ENCODE measurements around the gene JAK2. TPM values are rescaled to one million over a fixed set of nuclear protein-coding genes. Genes with fewer than 3 reads are reported as not detected.

JAK2 gene
- total and polyA plus RNA-seq, 10 of the 15 experiments (the other 5 are each of a cell fraction or from before 2014, with no cell fraction given), result 4.1 to 22.9 (median 13.7) TPM

DNA sequence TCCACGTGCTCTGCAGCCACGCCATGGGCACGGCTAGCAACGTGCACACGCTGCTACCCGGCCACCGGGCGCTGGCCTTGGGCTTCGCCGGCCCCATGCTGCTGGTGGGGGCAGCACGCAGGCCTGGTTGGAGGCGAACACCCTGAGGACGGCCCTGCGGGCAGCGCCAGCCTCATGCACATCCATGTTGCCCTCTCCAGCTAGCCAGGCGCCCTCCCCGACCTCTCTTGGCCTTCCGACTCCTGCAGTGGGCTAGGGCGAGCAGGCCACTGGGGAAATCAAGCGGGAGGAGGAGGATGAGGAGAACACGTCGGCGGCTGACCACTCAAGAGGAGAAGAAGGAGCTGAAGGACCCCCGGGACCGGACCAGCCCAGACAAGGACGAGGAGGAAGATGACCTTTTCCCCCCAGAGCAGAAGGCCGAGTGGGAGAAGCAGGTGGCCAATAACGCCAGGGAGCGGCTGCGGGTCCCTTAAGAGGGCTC, 127.1 kb downstream of the JAK2 start:
- Histone ChIP-seq H3K27ac (ENCODE audit: control insufficient read depth, insufficient read depth) (no peak overlapping the region), H3K4me3 (no peak overlapping the region), H3K27me3 (replicated peaks in 1 of 2; ENCODE audit: control insufficient read depth in 2 of 2, insufficient read depth in 2 of 2, low read length in 1 of 2) (no peaks in the 10 kb centered on the region), H3K9ac (ENCODE audit: control insufficient read depth, insufficient read depth, low read length) (no peak overlapping the region), H3K36me3 (ENCODE audit: control insufficient read depth in 2 of 2, insufficient read depth in 2 of 2, low read length in 1 of 2) (peaks cover 10 to 21% of the 10 kb centered on the region in 2 experiments), H3K9me3 (replicated peaks; ENCODE audit: control insufficient read depth, insufficient read depth, low read length) (peaks cover 4% of the 10 kb centered on the region), H3K4me2 (ENCODE audit: control insufficient read depth, insufficient read depth) (no peak overlapping the region), H4K20me1 (ENCODE audit: control insufficient read depth, insufficient read depth) (no peaks in the 10 kb centered on the region), H3K4me1 (ENCODE audit: control insufficient read depth, insufficient read depth, low read length) (no peaks in the 10 kb centered on the region), H3K79me2 (ENCODE audit: control insufficient read depth, insufficient read depth, low read length) (no peaks in the 10 kb centered on the region), H2AFZ (ENCODE audit: control insufficient read depth, low read depth, low read length) (no peak overlapping the region)
- FAIRE-seq, result no peak
- intact Hi-C loops (cut with micrococcal nuclease; ENCODE audit: unreplicated experiment), result no loop called here
- no peak for TF ChIP-seq NR2C2 (IDR thresholded peaks at IDR 0.05; ENCODE audit: borderline replicate concordance, control insufficient read depth, insufficient read length, low read depth)
- no peak for TF ChIP-seq SMAD1 (IDR thresholded peaks at IDR 0.05; ENCODE audit: low read depth, partially characterized antibody)
- TF ChIP-seq SMC3 (IDR thresholded peaks at IDR 0.05; ENCODE audit: borderline replicate concordance, low read length), result no peak
- no peak for TF ChIP-seq EGR1 (IDR thresholded peaks at IDR 0.05; ENCODE audit: borderline replicate concordance in 1 of 2, low read depth in 2 of 2, low read length in 2 of 2)
- TF ChIP-seq KLF5 (IDR thresholded peaks at IDR 0.05; ENCODE audit: partially characterized antibody), result no peak
- no peak for TF ChIP-seq HSF1 (IDR thresholded peaks at IDR 0.05; ENCODE audit: low read depth, low read length)
- no peak for TF ChIP-seq EED (IDR thresholded peaks at IDR 0.05; ENCODE audit: low read depth)
- no peak for TF ChIP-seq RELB (IDR thresholded peaks at IDR 0.05; ENCODE audit: low read depth)
- no peak for TF ChIP-seq PAX5 (IDR thresholded peaks at IDR 0.05; ENCODE audit: borderline replicate concordance, low read depth, low read length)
- TF ChIP-seq MXI1 (IDR thresholded peaks at IDR 0.05; ENCODE audit: low read depth, low read length), result no peak
- TF ChIP-seq NFYB (IDR thresholded peaks at IDR 0.05; ENCODE audit: insufficient read depth, low read depth, low read length), result no peak
- no peak for TF ChIP-seq WRNIP1 (IDR thresholded peaks at IDR 0.05; ENCODE audit: borderline replicate concordance, low read depth, low read length)
- TF ChIP-seq, protein P1, sequence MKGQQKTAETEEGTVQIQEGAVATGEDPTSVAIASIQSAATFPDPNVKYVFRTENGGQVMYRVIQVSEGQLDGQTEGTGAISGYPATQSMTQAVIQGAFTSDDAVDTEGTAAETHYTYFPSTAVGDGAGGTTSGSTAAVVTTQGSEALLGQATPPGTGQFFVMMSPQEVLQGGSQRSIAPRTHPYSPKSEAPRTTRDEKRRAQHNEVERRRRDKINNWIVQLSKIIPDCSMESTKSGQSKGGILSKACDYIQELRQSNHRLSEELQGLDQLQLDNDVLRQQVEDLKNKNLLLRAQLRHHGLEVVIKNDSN (IDR thresholded peaks at IDR 0.05; ENCODE audit: borderline replicate concordance, extremely low read length, insufficient read depth, low read depth, low read length), result no peak
- TF ChIP-seq ZNF274 (IDR thresholded peaks at IDR 0.05; ENCODE audit: insufficient read depth, insufficient read length), result no peak
- no peak for TF ChIP-seq MTA2 (IDR thresholded peaks at IDR 0.05; ENCODE audit: low read depth)
- TF ChIP-seq, protein P2, sequence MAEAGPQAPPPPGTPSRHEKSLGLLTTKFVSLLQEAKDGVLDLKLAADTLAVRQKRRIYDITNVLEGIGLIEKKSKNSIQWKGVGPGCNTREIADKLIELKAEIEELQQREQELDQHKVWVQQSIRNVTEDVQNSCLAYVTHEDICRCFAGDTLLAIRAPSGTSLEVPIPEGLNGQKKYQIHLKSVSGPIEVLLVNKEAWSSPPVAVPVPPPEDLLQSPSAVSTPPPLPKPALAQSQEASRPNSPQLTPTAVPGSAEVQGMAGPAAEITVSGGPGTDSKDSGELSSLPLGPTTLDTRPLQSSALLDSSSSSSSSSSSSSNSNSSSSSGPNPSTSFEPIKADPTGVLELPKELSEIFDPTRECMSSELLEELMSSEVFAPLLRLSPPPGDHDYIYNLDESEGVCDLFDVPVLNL (IDR thresholded peaks at IDR 0.05; ENCODE audit: low read depth, low read length), result no peak
- TF ChIP-seq, protein P3, sequence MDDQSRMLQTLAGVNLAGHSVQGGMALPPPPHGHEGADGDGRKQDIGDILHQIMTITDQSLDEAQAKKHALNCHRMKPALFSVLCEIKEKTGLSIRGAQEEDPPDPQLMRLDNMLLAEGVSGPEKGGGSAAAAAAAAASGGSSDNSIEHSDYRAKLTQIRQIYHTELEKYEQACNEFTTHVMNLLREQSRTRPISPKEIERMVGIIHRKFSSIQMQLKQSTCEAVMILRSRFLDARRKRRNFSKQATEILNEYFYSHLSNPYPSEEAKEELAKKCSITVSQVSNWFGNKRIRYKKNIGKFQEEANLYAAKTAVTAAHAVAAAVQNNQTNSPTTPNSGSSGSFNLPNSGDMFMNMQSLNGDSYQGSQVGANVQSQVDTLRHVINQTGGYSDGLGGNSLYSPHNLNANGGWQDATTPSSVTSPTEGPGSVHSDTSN (IDR thresholded peaks at IDR 0.05; ENCODE audit: insufficient replicate concordance, low read depth, low read length), result no peak
- ChIA-PET CTCF (no interaction called here), POLR2A (no interaction called here), RAD21 (ENCODE audit: unreplicated experiment) (no interaction called here), SMC1A (ENCODE audit: uncharacterized antibody, unreplicated experiment) (no interaction called here)
- 94% methylated on average over 30 of the region's 30 CpGs for WGBS (ENCODE audit: insufficient coverage, insufficient replicate concordance, low lambda C conversion rate, missing lambda C conversion rate)
- no peak for ATAC-seq
- DNase-seq (ENCODE audit: low read depth, low spot score), result no peak
- in situ Hi-C loops (cut with MboI), result no loop called here
- no TSS peak for BruUV-seq (replicated peaks)
